Bronchial epithelial cell (primary cell): ENCODE measurements around the gene OSBPL3. TPM values are rescaled to one million over a fixed set of nuclear protein-coding genes. Genes with fewer than 3 reads are reported as not detected.

Experiments
- DNase-seq: peaks from one replicate; pipeline ENCODE4 v3.0.0-alpha.2; 2010; ENCODE audit warnings: low read depth
- FAIRE-seq: peaks from 2 replicates; lab custom pipeline; 2011; peaks lifted over from hg19 to GRCh38; lab: Jason Lieb, UNC
- H3K27me3 ChIP-seq: 2 replicates; pipeline ENCODE4 v1.5.1; 2011; ENCODE audit warnings: low read length; ENCODE audit not compliant: control insufficient read depth, insufficient read depth
- H3K36me3 ChIP-seq: 2 replicates; pipeline ENCODE4 v1.5.1; 2011; ENCODE audit warnings: low read length; ENCODE audit not compliant: control insufficient read depth, insufficient read depth
- H3K4me3 ChIP-seq: 2 replicates; pipeline ENCODE4 v1.5.1; 2011; ENCODE audit warnings: mild to moderate bottlenecking, low read depth, low read length, control low read depth
- CTCF ChIP-seq: IDR thresholded peaks from 2 replicates; pipeline ENCODE4 v1.5.1; 2011; ENCODE audit warnings: mild to moderate bottlenecking, moderate library complexity, low read length, control low read depth, inconsistent platforms; ENCODE audit not compliant: insufficient read depth, severe bottlenecking
- total RNA-seq: library from RNA; depleted of rRNA; stranded (reverse); fragments of >200 nt; gene quantifications from 2 replicates; pipeline ENCODE4 v1.2.1, GENCODE V29; 2014

OSBPL3 gene
- total RNA-seq, 1 donor from 2014 or later: 25.0 TPM

- H3K36me3 ChIP-seq: peaks cover 1% of the 10 kb centered on the region
- no peak for DNase-seq
- no peak for FAIRE-seq
- no peak overlapping the region for H3K4me3 ChIP-seq
- no peaks in the 10 kb centered on the region for H3K27me3 ChIP-seq
- TF ChIP-seq CTCF: no peak
These were observed 94.7 kb downstream of the OSBPL3 start for GRCh38 chr7:24885305-24885704.

- DNase-seq: no peak
- H3K27me3 ChIP-seq: no peaks in the 10 kb centered on the region
- H3K4me3 ChIP-seq: no peak overlapping the region
- peaks cover 1% of the 10 kb centered on the region for H3K36me3 ChIP-seq
- FAIRE-seq: no peak
- TF ChIP-seq CTCF: no peak
These were observed 95.6 kb downstream of the OSBPL3 start for GRCh38 chr7:24884401-24884800.

DNA sequence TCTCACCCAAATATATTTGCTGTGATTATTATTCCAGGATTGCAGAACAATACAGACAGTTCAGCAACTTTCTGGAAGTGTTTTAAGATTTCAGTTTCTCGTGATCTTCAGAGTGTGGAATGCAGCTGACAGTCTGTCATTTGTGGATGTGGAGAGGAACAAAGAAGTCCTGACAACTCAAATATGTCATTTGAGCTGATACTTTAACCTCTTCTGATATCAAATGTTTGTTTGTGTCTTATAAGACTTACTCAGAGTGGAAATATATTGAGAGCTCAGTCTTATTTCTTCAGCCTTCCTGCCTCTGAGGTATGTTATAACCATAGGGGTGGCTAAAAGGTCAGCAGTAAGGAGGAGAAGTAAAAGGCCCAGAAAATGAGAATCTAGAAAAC lies 96.4 kb downstream of the OSBPL3 start:
- H3K4me3 ChIP-seq: no peak overlapping the region
- FAIRE-seq (no peak), DNase-seq (no peak)
- no peak for TF ChIP-seq CTCF
- peaks cover 1% of the 10 kb centered on the region for H3K36me3 ChIP-seq
- H3K27me3 ChIP-seq: no peaks in the 10 kb centered on the region

DNA sequence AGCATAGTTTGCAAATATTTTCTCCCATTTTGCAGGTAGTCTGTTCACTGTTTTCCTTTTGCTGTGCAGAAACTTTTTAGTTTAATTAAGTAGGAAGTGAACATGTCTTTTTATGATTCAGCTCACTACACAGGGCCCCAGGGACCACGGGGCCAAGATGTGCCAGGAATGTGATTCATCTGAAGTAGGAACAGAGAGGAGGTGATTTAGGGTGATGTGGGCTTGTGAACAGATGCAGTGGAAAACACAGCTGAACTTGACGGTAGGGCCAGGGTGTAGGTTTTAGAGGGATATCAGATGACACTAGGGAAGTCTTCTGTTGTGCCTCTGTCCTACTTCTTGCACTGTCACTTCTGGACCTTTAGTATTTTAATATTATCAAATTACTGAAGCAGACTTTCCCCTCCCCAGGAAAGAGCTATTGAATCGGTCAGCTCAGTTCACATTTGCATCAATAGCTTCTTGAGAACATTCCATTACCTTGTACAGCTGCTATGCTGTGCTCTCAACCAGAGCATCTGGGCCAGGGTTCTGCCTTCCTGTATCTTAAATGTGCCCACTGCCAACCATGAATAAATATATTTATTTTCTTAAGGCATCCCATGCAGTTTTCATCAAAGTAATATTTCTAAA lies 96.9 kb downstream of the OSBPL3 start:
- no peak for FAIRE-seq
- no peak overlapping the region for H3K4me3 ChIP-seq
- H3K27me3 ChIP-seq: no peaks in the 10 kb centered on the region
- DNase-seq: peak; percentile 81
- no peak for TF ChIP-seq CTCF
- peaks cover 1% of the 10 kb centered on the region for H3K36me3 ChIP-seq

DNA sequence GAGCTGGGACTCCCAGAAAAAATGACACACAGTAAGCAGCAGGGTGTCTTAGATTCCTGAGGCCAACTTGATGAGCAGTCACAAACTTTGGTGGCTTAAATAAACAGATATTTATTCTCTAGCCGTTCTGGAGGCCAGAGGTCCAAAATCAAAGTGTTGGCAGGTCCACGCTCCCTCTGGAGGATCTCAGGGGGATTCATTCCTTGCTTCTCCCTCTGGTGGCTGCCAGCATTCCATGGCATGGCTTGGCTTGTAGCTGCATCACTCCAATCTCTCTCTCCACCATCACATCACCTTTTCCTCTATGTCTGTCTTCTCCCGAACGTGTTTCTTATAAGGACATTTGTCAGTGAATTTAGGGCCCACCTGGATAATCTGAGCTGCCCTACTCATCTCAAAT lies 98.4 kb downstream of the OSBPL3 start:
- Histone ChIP-seq H3K36me3 (peaks cover under 1% of the 10 kb centered on the region), H3K27me3 (no peaks in the 10 kb centered on the region), H3K4me3 (no peak overlapping the region)
- peak; percentile 13 for TF ChIP-seq CTCF
- FAIRE-seq (no peak), DNase-seq (no peak)

DNA sequence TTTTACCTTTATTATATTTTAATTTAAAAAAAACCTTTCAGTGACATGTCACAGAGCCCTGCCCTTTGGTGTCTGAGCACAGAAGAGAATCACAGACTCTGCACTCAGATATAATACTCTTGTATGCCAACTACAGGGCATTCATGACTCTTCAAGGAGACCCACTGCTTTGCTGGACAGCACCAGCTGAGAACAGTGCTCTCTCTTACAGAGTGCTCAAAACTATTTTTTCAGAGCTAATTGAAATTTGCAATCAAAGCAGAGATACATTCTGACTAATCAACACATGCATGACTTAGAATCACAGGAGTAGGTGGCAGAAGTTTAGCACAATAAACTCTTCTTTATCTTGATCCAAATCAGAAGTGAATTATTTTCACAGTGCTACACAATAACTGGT lies 99.1 kb downstream of the OSBPL3 start:
- no peaks in the 10 kb centered on the region for H3K27me3 ChIP-seq
- DNase-seq: no peak
- no peak for FAIRE-seq
- TF ChIP-seq CTCF: no peak
- no peaks in the 10 kb centered on the region for H3K36me3 ChIP-seq
- no peak overlapping the region for H3K4me3 ChIP-seq
